Calu3 (cell line): ENCODE measurements around the gene CALU. TPM values are rescaled to one million over a fixed set of nuclear protein-coding genes. Genes with fewer than 3 reads are reported as not detected.

Experiments
- BruUV-seq: library from RNA; stranded (reverse); fragments of 400-500 nt; replicated peaks from 2 replicates; lab custom pipeline; 2021; lab: Mats Ljungman, UMichigan
- CTCF ChIA-PET: fragments of 300-600 bp; sonication (Branson Sonifier 250); formaldehyde crosslinking; loops from one replicate; lab custom pipeline; 2022; ENCODE audit warnings: antibody characterized with exemption; lab: Charles Lee
- DNase-seq: peaks from one replicate; pipeline ENCODE4 v3.0.0; 2022
- H3K27ac Mint-ChIP-seq: one replicate; pipeline ENCODE4 v1.8.0; 2022; ENCODE audit warnings: mixed read lengths; ENCODE audit not compliant: unreplicated experiment
- H3K27me3 Mint-ChIP-seq: one replicate; pipeline ENCODE4 v1.8.0; 2022; ENCODE audit warnings: mixed read lengths; ENCODE audit not compliant: unreplicated experiment
- H3K36me3 Mint-ChIP-seq: one replicate; pipeline ENCODE4 v1.8.0; 2022; ENCODE audit warnings: mild to moderate bottlenecking, moderate library complexity, mixed read lengths; ENCODE audit not compliant: insufficient read depth, unreplicated experiment
- H3K4me1 Mint-ChIP-seq: one replicate; pipeline ENCODE4 v1.8.0; 2022; ENCODE audit warnings: mild to moderate bottlenecking, low read depth, mixed read lengths; ENCODE audit not compliant: unreplicated experiment
- H3K4me3 Mint-ChIP-seq: one replicate; pipeline ENCODE4 v1.8.0; 2022; ENCODE audit warnings: mild to moderate bottlenecking, low read depth, moderate library complexity, mixed read lengths; ENCODE audit not compliant: unreplicated experiment
- H3K9me3 Mint-ChIP-seq: one replicate; pipeline ENCODE4 v1.8.0; 2022; ENCODE audit warnings: low read depth, mixed read lengths; ENCODE audit not compliant: unreplicated experiment
- intact Hi-C: fragments of 100-400 bp; cut with micrococcal nuclease; formaldehyde crosslinking; loops from one replicate; pipeline ENCODE4 v1.10.0; 2022; ENCODE audit not compliant: unreplicated experiment
- total RNA-seq: library from RNA; stranded (reverse); gene quantifications from 2 replicates; pipeline ENCODE4 v1.2.3, GENCODE V29; 2022
- TF ChIP-seq, protein P1 (sequence below): fragments of 200-600 bp; IDR thresholded peaks from one replicate; pipeline ENCODE4 v1.8.0; 2022; ENCODE audit warnings: antibody characterized with exemption; ENCODE audit not compliant: unreplicated experiment

Gene CALU
- total RNA-seq, 1 experiment from 2014 or later, result 154 TPM

DNA sequence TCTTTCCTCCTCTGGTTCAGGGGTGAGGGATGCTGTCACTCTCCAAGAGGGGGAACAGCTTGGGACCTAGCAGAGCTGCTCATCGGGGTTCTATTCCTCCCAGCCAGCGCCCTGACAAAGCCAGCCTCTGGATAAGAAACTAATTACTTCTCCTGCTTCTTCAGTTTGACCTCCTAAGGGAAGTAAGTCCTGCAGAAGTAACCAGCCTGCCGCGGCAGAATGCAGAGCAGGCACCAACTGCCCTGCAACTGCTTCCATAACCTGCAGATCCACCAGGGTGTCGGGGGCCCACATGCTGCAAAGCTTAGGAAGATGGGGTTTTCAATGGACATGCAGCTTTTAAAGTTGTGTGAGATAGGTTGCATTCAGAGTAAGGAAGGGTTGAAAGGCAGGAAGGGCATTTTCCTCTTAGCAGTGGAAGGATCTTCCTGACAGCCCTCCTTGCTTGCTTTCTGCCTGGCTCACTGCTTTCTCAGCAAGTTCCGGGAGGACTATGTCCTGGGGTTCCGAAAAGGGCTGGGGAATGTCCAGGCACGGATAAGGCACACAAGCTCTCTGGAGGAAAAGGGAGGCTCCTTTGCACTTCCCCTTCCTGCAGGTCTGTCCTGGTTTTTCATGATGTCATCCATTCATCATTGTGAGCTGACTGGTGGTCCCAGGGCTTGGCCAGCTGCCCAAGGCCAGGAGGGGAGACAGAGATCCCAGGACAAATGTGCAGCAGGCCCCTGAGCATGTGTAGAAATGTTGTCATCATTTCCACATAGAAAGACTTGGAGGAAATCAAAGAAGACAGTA, 24.3 kb upstream of the CALU start:
- H3K27ac Mint-ChIP-seq, result no peak overlapping the region
- no peak overlapping the region for H3K4me3 Mint-ChIP-seq
- intact Hi-C loops, result no loop called here
- H3K36me3 Mint-ChIP-seq, result no peaks in the 10 kb centered on the region
- BruUV-seq, result no TSS peak
- TF ChIP-seq, protein P1, sequence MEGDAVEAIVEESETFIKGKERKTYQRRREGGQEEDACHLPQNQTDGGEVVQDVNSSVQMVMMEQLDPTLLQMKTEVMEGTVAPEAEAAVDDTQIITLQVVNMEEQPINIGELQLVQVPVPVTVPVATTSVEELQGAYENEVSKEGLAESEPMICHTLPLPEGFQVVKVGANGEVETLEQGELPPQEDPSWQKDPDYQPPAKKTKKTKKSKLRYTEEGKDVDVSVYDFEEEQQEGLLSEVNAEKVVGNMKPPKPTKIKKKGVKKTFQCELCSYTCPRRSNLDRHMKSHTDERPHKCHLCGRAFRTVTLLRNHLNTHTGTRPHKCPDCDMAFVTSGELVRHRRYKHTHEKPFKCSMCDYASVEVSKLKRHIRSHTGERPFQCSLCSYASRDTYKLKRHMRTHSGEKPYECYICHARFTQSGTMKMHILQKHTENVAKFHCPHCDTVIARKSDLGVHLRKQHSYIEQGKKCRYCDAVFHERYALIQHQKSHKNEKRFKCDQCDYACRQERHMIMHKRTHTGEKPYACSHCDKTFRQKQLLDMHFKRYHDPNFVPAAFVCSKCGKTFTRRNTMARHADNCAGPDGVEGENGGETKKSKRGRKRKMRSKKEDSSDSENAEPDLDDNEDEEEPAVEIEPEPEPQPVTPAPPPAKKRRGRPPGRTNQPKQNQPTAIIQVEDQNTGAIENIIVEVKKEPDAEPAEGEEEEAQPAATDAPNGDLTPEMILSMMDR, result no peak
- no peak for DNase-seq
- no peaks in the 10 kb centered on the region for H3K4me1 Mint-ChIP-seq
- CTCF ChIA-PET, result no interaction called here
- H3K9me3 Mint-ChIP-seq, result peaks cover 2% of the 10 kb centered on the region
- H3K27me3 Mint-ChIP-seq, result peaks cover 22% of the 10 kb centered on the region

DNA sequence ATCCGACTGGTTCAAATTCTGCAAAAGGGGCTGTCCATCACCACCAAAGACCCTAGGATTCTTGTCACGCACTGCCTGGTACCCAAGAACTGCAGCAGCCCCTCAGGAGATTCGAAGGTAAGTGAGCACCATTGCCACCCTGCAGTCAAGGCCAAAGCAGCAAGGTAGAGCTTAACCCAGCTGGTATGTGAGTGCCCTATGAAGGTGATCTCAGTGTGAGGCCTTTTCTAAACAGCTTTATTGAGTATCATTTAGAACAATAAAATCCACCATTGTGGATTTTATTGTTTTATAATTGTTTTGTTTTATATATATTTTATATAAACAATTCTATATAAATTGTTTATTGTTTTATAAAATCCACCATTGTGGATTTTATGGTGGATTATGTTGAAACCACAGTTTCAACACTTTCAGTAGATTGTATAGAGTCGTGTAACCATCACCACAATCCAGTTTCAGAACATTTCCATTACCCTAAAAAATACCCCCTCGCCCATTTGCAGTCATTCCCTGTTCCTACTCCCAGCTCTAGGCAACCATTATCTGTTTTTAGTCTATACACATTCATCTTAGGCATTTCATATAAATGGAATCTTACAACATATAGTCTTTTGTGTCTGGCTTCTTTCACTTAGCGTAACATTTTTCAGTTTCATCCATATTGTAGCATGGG, 20.1 kb upstream of the CALU start:
- no peaks in the 10 kb centered on the region for H3K4me1 Mint-ChIP-seq
- no peak for DNase-seq
- CTCF ChIA-PET, result interaction anchor here (0.7 kb wide), 3 partner anchors 16 to 1501 kb away, joined by 7 to 11 read pairs (median 9); no protein-coding TSS in a partner anchor
- H3K9me3 Mint-ChIP-seq, result no peaks in the 10 kb centered on the region
- no peak overlapping the region for H3K27ac Mint-ChIP-seq
- TF ChIP-seq, protein P1, result no peak
- H3K27me3 Mint-ChIP-seq, result peaks cover 26% of the 10 kb centered on the region
- no peak overlapping the region for H3K4me3 Mint-ChIP-seq
- no peaks in the 10 kb centered on the region for H3K36me3 Mint-ChIP-seq
- BruUV-seq, result no TSS peak
- intact Hi-C loops, result no loop called here

DNA sequence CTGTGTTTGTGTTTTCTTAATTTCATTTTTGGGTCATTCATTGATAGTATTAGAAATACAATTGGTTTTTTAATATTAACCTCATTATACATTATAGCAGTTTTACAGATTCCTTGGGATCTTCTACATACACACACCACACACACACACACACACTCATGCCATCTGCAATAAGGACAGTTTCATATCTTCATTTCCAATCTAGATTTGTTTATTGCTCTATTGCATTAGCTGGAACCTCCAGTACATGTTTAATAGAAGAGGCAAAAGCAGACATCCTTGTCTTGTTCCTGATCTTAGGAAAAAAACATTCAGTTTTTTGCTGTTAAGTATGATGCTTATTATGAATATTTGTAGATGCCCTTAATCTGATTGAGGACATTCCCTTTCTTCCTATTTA, 17.8 kb upstream of the CALU start:
- TF ChIP-seq, protein P1, result no peak
- H3K9me3 Mint-ChIP-seq, result no peaks in the 10 kb centered on the region
- no peak overlapping the region for H3K4me3 Mint-ChIP-seq
- no peaks in the 10 kb centered on the region for H3K4me1 Mint-ChIP-seq
- no peaks in the 10 kb centered on the region for H3K36me3 Mint-ChIP-seq
- intact Hi-C loops, result no loop called here
- H3K27me3 Mint-ChIP-seq, result peaks cover 36% of the 10 kb centered on the region
- H3K27ac Mint-ChIP-seq, result no peak overlapping the region
- DNase-seq, result no peak
- CTCF ChIA-PET, result no interaction called here
- BruUV-seq, result no TSS peak

DNA sequence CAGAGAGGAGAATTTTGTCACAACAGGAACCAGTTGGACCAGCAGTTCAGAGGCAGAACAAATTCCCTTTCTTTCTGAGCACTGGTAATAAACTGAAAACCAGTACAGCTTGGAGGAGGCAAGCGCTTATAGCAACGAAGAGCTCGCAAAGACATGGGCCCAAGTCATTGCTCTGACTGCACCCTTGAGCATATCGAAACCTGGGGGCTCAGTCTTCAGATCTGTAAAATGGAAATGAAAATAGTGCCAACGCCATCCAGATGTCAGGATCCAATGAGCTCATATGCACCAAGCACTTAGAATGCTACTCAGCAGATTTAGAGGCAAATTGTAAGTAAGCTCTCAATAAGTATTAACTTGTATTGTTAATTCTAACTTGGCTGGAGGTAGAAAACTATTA, 14.4 kb upstream of the CALU start:
- intact Hi-C loops, result no loop called here
- TF ChIP-seq, protein P1, result no peak
- CTCF ChIA-PET, result no interaction called here

More for the DNA sequence above, 14.4 kb upstream of the CALU start:
- peaks cover 45% of the 10 kb centered on the region for H3K27me3 Mint-ChIP-seq
- no peaks in the 10 kb centered on the region for H3K4me1 Mint-ChIP-seq
- H3K27ac Mint-ChIP-seq, result no peak overlapping the region
- no peaks in the 10 kb centered on the region for H3K36me3 Mint-ChIP-seq
- no peak overlapping the region for H3K4me3 Mint-ChIP-seq
- H3K9me3 Mint-ChIP-seq, result no peaks in the 10 kb centered on the region
- DNase-seq, result no peak
- no TSS peak for BruUV-seq
